NCI-H187 (cell line): ENCODE results near the gene F10.

Experiments used
- DNase-seq, 2 experiments: peaks; one replicate each; lab custom pipeline; 2025; lab: John Stamatoyannopoulos, UW

The F10 gene

DNA sequence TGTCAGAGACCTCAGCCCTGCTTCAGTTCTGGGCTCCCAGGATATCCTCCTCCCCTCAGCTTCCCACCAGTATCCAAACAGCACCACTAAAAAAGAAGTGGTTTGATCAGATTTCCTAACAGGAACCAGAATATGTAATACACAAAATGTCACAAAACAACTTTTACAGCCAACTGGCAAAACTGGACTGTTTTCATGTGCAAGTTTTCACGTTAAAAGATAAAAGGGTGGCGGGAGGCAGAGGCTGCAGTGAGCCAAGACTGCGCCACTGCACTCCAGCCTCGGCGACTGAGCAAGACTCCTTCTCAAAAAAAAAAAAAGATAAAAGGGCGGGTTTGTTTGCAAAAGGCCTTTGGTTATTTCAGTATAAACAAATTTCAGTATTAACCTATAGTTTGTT is 72.8 kb downstream of the F10 start:
- no peak for DNase-seq

- DNase-seq = no peak
Measured at GRCh38 chr13:113196970-113197737, 74.6 kb downstream of the F10 start.
